ENCODE data around the gene ZNF385C.

The ZNF385C gene

DNA sequence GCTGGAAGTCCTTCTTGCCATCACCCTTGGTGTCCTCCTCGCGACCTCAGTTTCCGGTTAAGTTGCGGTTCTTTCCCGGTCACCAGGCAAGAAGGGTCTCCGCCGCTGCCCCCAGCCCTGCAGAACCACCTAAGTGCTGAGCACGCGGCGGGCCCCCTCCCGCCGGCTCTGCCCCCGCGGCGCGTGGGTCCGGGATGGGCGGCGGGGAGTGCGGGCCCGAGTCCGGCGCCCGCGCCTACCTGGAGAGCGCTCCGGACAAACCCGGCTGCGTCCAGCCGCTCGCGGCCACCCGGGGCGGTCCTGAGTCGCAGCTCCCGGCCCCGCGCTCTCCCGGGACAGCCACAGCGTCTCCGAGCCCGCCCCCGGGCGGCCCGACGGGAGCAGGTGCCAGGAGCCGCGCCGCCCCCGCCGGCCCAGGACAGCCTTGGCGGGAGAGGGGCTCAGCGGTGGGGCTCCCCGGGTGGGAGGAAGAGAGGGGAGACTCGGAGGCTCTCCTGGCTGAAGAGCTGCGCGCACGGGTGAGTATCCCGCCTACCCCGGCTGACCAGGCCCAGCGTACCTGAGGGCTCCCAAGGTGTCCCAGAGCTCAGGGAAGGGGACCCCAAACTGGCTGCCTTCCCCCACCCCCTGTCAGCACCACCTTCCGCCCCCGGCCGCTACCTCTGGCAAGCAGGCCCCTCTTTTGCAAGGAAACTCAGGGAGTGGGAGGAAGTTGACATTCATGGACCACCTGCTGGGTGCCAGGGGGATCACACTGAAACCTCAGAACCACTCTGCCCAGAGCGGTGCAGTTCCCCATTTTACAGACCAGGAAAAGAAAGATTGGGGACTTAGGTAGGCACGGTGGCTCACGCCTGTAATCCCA is 25.7 kb downstream of the ZNF385C start:
- DNase-seq: no peak

GRCh38 chr17:42071810-42072209 is 26.5 kb downstream of the ZNF385C start:
- no peak for DNase-seq

- no peak for DNase-seq
These were observed 29.3 kb downstream of the ZNF385C start for GRCh38 chr17:42068979-42069378.

- DNase-seq: peak in 1 of 2 experiments; percentile 58
These were observed 30.7 kb downstream of the ZNF385C start for GRCh38 chr17:42067371-42068091.

DNA sequence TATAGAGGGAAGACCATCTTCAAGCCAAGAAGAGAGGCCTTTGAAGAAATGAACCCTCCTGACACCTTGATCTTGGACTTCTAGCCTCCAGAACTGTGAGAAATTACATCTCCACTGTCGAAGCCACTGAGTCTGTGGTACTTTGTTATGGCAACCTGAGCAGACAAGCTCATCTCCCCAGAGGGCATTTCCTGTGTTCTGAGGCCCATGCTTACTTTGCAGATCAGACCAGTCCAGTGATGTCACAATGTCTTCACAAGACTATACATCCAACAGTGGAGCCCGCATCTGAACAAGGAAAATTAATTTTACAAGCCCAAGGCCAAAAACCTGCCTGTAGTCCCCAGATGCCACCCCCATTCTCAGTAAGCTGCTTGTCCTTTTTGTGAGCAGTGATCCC is 33.1 kb downstream of the ZNF385C start:
- DNase-seq: no peak

GRCh38 chr17:42062681-42063080 is 35.6 kb downstream of the ZNF385C start:
- no peak for DNase-seq

DNA sequence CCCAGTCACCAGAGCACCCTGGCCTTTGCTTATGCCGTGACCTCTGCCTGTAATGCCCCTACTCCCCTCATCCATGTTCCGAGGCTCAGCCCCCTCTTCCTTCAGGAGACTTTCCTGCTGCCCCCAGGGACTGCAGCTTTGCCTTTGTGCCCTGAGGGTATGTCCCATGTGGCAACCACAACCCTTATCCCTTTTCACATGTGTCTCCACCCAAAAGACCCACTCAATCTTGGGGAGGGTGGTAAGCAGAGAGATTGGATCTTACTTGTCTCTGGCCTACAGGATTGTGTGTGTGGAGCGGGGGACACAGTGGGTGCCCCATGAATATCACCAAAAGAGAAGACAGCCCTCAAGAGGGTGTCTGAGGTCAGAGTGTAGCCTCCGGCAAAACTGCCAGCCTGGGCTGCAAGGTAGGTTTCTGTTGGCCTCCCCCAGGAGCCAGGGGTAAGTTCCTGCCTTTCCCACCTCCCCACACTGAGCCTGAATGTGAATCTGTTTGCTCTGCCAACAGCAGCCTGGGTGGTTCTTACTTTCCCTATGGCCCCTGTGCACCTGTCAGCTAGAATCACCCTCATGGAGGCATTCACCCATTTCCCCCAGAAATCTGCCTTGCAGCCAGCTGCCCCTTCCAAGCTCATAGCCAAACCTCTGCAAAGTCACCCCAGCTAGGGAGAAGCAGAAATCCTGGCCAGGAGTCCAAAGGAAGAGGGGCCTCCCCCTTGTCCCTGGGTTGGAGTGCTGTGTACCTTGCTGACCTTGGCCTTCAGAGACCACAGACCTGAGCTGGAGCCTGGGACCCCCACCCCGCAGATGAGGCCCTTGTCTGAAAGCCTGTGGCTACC is 36.4 kb downstream of the ZNF385C start:
- DNase-seq: no peak

- DNase-seq: no peak
These were observed 38.0 kb downstream of the ZNF385C start for GRCh38 chr17:42060231-42060630.

DNA sequence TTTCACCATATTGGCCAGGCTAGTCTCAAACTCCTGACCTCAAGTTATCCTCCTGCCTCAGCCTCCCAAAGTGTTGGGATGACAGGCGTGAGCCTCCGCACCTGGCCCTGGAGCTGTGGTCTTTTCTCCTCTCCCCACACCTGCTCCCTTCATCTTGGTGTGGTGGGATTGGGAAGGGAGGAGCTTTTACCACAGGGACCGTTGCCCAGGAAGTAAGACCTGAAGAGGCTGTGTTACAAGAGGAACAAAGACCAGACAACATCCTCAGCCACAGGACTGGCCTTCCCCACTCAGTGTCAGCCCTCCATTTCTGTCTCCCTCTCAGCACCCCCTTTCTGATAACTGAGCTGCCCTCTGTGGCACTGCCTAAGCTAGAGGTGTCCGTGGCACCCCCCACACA is 38.5 kb downstream of the ZNF385C start:
- no peak for DNase-seq

DNA sequence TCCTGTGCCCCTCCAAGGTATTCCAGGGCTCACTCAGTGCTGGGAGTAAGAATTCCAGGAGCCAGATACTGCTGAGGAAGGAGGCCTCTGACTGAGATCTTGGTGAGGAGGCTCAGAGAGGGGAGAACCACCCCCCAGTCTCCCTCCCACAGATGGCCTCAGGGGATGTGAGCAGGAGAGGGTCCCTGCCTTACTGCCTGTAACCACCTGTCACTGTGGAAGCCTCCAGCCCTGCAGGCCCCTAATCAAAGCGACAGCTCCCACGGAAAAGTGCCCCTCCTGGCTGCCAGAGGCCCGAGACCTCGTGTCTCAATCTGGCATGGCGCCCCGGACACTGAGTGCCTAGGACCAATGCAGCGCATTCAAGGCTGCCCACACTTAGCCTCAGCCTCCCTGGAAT is 40.2 kb downstream of the ZNF385C start:
- DNase-seq: no peak

GRCh38 chr17:42056635-42057034 is 41.6 kb downstream of the ZNF385C start:
- DNase-seq: no peak

DNA sequence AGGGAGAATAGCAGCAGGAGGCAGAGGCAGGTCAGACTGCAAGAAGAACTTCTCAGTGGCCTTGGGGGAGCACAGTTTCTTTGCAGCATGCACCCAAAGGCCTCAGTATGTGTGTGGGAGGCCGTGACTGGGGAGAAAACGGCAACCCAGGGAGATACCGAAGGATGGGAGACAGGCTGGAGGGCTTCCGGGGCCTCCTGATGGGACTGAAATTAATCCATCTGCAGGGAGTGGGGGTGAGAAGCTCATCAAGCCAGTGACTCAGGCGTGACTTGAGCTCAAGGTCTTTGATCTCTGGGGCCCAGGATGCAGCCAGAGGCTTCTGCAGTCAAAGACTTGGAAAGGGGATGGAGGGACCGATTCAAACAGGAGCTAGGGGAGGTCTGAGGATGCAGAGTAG is 42.8 kb downstream of the ZNF385C start:
- no peak for DNase-seq

- DNase-seq: no peak
These were observed 43.2 kb downstream of the ZNF385C start for GRCh38 chr17:42055027-42055426.

DNA sequence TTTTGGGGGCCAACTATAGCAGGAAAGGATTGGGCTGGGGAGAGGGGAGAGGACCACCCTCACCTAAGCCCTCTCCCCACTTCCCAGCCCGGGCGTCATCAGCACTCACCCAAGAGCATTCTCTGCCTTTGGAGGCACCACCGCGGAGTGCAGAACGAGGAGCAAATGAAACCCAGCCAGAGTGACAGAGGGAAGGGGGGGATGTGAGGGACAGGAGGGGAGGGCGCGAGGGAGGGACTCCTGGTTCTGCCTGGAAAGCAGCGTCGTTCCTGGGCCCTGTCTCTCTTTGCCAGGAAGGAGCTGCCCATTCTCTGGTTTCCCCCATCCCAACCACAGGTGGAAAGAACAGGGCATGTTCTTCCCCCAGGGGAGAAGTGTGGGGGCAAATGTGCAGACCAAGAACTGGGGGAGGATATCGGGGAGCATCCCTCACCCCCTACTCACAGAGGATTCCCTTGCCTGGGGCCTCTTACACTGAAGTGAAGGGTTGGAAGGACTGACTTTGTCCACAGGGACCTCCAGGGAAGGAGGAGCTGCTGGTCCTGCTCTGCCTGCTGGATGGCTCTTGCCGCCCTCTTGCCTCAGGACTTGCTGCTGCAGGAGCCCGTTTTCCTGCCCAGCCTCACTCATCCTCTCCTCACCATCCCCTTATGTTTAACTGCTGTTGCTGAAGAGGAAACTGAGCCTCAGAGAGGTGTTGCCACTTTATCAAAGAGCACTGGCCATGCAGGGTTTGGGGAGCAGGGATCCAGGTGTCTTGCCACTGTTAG is 44.4 kb downstream of the ZNF385C start:
- DNase-seq: no peak

DNA sequence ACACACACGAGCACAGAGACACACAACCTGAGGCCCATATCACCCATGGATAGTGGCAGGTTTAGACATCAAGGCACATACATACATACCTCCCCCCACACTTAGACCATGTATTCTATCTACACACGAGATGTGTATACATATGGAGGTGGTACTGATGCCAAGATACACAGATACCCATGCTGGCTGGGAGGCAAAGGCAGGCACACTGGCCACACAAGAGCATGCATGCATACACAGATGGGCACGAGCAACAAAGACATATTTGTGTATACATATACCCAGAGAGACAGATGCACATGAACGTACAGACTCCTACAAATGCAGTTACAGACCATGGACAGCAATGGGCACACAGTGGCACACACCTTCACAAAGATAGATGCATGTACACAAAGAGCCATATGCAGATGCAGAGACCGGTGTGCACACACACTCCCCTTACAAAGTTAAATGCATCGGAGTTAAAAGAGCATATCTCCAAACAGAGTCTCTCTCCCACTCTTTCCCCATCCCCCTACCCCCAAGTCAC is 45.9 kb downstream of the ZNF385C start:
- no peak for DNase-seq

GRCh38 chr17:42051645-42052044 is 46.6 kb downstream of the ZNF385C start:
- DNase-seq: no peak

DNA sequence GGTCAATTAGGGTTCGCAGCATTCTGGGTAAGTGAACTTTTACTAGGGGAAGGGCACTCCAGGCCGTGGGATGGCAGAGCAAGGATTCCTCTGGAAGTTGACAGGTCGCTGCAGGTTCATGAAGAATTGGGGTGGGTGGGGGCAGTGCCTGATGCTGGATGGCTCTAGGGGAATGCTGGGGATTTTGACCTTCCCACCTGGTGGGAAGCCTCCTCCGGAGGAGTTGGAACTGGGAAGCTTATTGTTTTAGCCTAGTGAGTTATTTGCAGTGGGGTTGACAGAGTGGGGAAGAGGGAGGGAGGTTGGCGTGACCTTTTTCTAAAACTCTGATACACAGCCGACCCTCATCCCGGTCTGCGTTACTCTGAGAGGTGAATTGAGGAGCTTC is 47.3 kb downstream of the ZNF385C start:
- no peak for DNase-seq

GRCh38 chr17:42050393-42051012 is 47.8 kb downstream of the ZNF385C start, which contains the start of gene C17orf113:
TSS of gene C17orf113 (minus strand) at chr17:42050601. CDS start at chr17:42043376, 7,225 bp downstream.
- DNase-seq: peak in 1 of 2 experiments; percentile 55

DNA sequence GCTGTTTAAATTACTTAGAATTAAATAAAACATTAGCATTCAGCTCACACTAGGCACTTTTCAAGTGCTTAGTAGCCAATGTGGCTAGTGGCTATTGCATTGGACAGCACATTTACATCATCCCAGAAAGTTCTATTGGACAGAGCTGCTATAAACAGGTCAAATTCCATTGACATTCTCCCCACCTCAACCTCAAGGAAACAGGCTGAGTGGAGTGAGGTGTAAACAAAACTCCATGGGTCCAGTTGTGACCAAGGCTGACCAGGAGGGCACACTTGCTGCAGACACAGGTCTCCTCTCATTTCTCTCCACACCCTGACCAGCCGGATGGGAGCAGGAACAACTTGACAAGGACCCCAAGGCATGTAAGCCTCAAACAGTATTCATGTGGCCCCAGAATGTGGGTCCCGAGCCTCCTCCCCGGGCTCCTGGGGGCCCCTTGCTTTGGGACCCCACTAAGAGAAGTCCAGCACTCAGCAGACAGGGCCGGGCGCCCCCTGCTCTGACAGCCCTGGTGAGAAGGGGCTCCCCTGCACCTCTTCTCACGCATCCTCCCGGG is 48.4 kb downstream of the ZNF385C start:
- DNase-seq: no peak

- DNase-seq: no peak
These were observed 50.9 kb downstream of the ZNF385C start for GRCh38 chr17:42047343-42047742.

- no peak for DNase-seq
These were observed 52.6 kb downstream of the ZNF385C start for GRCh38 chr17:42045719-42046118.

Measured in NCI-H446 (cell line).